ENCODE measurements around the gene ZC3H12A. TPM values are rescaled to one million over a fixed set of nuclear protein-coding genes. Genes with fewer than 3 reads are reported as not detected.

Gene ZC3H12A
- total RNA-seq, 1 experiment from 2014 or later, result 6.7 TPM

GRCh38 chr1:37501661-37502060 lies 27.3 kb downstream of the ZC3H12A start:
- DNase-seq, result no peak
- no peaks in the 10 kb centered on the region for H3K79me1 ChIP-seq (ENCODE audit: insufficient read depth, low read depth, low read length, poor library complexity, severe bottlenecking)
- TF ChIP-seq CTCF (conservative IDR thresholded peaks at IDR 0.05), result no peak
- no peaks in the 10 kb centered on the region for H3K23me2 ChIP-seq (ENCODE audit: insufficient read length, low read depth, low read length, poor library complexity, severe bottlenecking)
- H3K27me3 ChIP-seq (ENCODE audit: insufficient read depth, low read length), result no peaks in the 10 kb centered on the region
- no peak overlapping the region for H3K9ac ChIP-seq (ENCODE audit: extremely low read depth, insufficient read length, low read length)
- H4K20me1 ChIP-seq (ENCODE audit: control insufficient read depth, insufficient read depth, insufficient read length), result no peaks in the 10 kb centered on the region
- H4K8ac ChIP-seq (replicated peaks; ENCODE audit: insufficient read length, low read depth, low read length), result no peak overlapping the region
- no peak overlapping the region for H2BK12ac ChIP-seq (ENCODE audit: insufficient read length, low read depth, low read length)
- H2AK5ac ChIP-seq (ENCODE audit: insufficient read length, low read length), result no peak overlapping the region
- H3K18ac ChIP-seq (ENCODE audit: insufficient read length, low read depth, low read length), result no peak overlapping the region
- H3T11ph ChIP-seq (ENCODE audit: low read length), result no peak overlapping the region
- Mint-ChIP-seq H3K36me3 (ENCODE audit: insufficient read depth in 1 of 3, low read depth in 3 of 3) (peaks cover 1 to 56% (median 25%) of the 10 kb centered on the region in 3 experiments; a peak in 6 of 7 replicates), H3K27me3 (ENCODE audit: low read depth) (no peaks in the 10 kb centered on the region), H3K4me1 (no peaks in the 10 kb centered on the region), H3K4me3 (no peak overlapping the region), H3K9me3 (no peaks in the 10 kb centered on the region), H3K27ac (peak overlapping the region in 1 of 3 experiments; percentile 36; a peak in 1 of 7 replicates)
- no peak overlapping the region for H3K4ac ChIP-seq (ENCODE audit: low read depth, low read length)
- no peak overlapping the region for H3K23ac ChIP-seq (ENCODE audit: insufficient read length, low read depth, low read length)
- no CpG with 5 or more reads among the region's 5 CpGs for WGBS (ENCODE audit: extremely low coverage, insufficient read length, low lambda C conversion rate)
- H4K91ac ChIP-seq (ENCODE audit: insufficient read length, low read depth, low read length), result no peak overlapping the region
- no peak overlapping the region for H2BK20ac ChIP-seq (ENCODE audit: low read depth, low read length, poor library complexity, severe bottlenecking)
- H3K4me1 ChIP-seq (ENCODE audit: insufficient read depth, low read length), result no peaks in the 10 kb centered on the region
- H3K14ac ChIP-seq (ENCODE audit: insufficient read depth, low read length), result no peak overlapping the region
- H3K79me2 ChIP-seq (ENCODE audit: insufficient read depth, low read length), result no peaks in the 10 kb centered on the region
- H2BK15ac ChIP-seq (ENCODE audit: low read depth, low read length), result no peak overlapping the region
- H2AFZ ChIP-seq (ENCODE audit: low read length), result no peak overlapping the region
- H2BK120ac ChIP-seq (ENCODE audit: low read depth, low read length, poor library complexity, severe bottlenecking), result no peak overlapping the region
- H3K4me2 ChIP-seq (ENCODE audit: insufficient read depth, insufficient read length, low read length), result no peak overlapping the region
- no peak overlapping the region for H4K5ac ChIP-seq (ENCODE audit: insufficient read length, low read depth, low read length)
- no peaks in the 10 kb centered on the region for H3K9me3 ChIP-seq (ENCODE audit: control insufficient read depth, low read depth, low read length)
- no peak overlapping the region for H3K56ac ChIP-seq (ENCODE audit: insufficient read length, low read depth, low read length)
- H3K27ac ChIP-seq (ENCODE audit: insufficient read length, low read depth, low read length), result no peak overlapping the region
- H2BK5ac ChIP-seq (ENCODE audit: insufficient read length, low read length), result no peak overlapping the region

Measured in H9 (cell line).